Neural cell (in vitro differentiated cells): ENCODE measurements around the gene RFTN1. TPM values are rescaled to one million over a fixed set of nuclear protein-coding genes. Genes with fewer than 3 reads are reported as not detected.
A peak's percentile ranks its signal among the peaks of the same experiment; 100 is the strongest.

Experiments
- H2AFZ ChIP-seq: fragments of 200-600, 300-800 bp; sonication (generic), shearing (Covaris generic); 2 replicates; pipeline ENCODE4 v1.6.0; 2014; ENCODE audit warnings: low read depth, mild to moderate bottlenecking, antibody characterized with exemption, low read length, moderate library complexity
- H3F3A ChIP-seq: fragments of 200-600 bp; shearing (Covaris generic); 2 replicates; pipeline ENCODE4 v1.6.1; 2016; ENCODE audit warnings: mild to moderate bottlenecking, moderate library complexity, mixed read lengths, antibody characterized with exemption, low read length; ENCODE audit not compliant: insufficient read depth, poor library complexity, severe bottlenecking
- H3K27ac ChIP-seq: fragments of 200-600, 300-800 bp; sonication (generic), shearing (Covaris generic); 2 replicates; pipeline ENCODE4 v1.5.1; 2014; ENCODE audit warnings: mild to moderate bottlenecking, low read length, moderate library complexity
- H3K27me3 ChIP-seq: fragments of 300-800, 200-600 bp; sonication (generic), shearing (Covaris generic); 2 replicates; pipeline ENCODE4 v1.6.0; 2014; ENCODE audit warnings: mild to moderate bottlenecking, low read depth, low read length, moderate library complexity; ENCODE audit not compliant: insufficient read depth
- H3K36me3 ChIP-seq: fragments of 300-800, 200-600 bp; sonication (generic), shearing (Covaris generic); 2 replicates; pipeline ENCODE4 v1.5.1; 2014; ENCODE audit warnings: mild to moderate bottlenecking, antibody characterized with exemption, low read length, moderate library complexity; ENCODE audit not compliant: insufficient read depth
- H3K4me2 ChIP-seq: fragments of 300-800, 200-600 bp; sonication (generic), shearing (Covaris generic); 2 replicates; pipeline ENCODE4 v1.6.0; 2014; ENCODE audit warnings: mild to moderate bottlenecking, low read length
- H3K4me3 ChIP-seq: fragments of 300-800, 200-600 bp; sonication (generic), shearing (Covaris generic); 2 replicates; pipeline ENCODE4 v1.5.1; 2014; ENCODE audit warnings: mild to moderate bottlenecking, low read length, moderate library complexity
- H3K79me2 ChIP-seq: fragments of 200-600 bp; shearing (Covaris generic); replicated peaks from 2 replicates; pipeline ENCODE4 v1.6.0; 2014; ENCODE audit warnings: mild to moderate bottlenecking, low read length, moderate library complexity; ENCODE audit not compliant: insufficient read depth
- H3K9ac ChIP-seq: fragments of 300-800, 200-600 bp; sonication (generic), shearing (Covaris generic); 2 replicates; pipeline ENCODE4 v1.6.1; 2016; ENCODE audit warnings: mild to moderate bottlenecking, low read length, mixed read lengths
- H3K9me2 ChIP-seq: fragments of 200-600 bp; shearing (Covaris generic); 2 replicates; pipeline ENCODE4 v1.6.1; 2016; ENCODE audit warnings: mild to moderate bottlenecking, low read length, mixed read lengths; ENCODE audit not compliant: insufficient read depth
- H3K9me3 ChIP-seq: fragments of 200-600, 300-800 bp; sonication (generic), shearing (Covaris generic); 2 replicates; pipeline ENCODE4 v1.6.1; 2016; ENCODE audit warnings: mild to moderate bottlenecking, mixed run types, low read length, moderate library complexity, mixed read lengths
- H4K20me1 ChIP-seq: fragments of 200-600 bp; shearing (Covaris generic); 2 replicates; pipeline ENCODE4 v1.6.1; 2016; ENCODE audit warnings: mild to moderate bottlenecking, mixed run types; ENCODE audit not compliant: insufficient read depth
- CTCF ChIP-seq: fragments of 450-650 bp; IDR thresholded peaks from 2 replicates; pipeline ENCODE4 v1.5.1; 2014; ENCODE audit warnings: antibody characterized with exemption, mild to moderate bottlenecking, moderate library complexity; ENCODE audit not compliant: poor library complexity, severe bottlenecking
- EP300 ChIP-seq: fragments of 450-650 bp; conservative IDR thresholded peaks from 2 replicates; pipeline ENCODE4 v1.6.1; 2014; ENCODE audit warnings: antibody characterized with exemption, mild to moderate bottlenecking, moderate library complexity; ENCODE audit not compliant: poor library complexity, severe bottlenecking
- EZH2 ChIP-seq: fragments of 200-600, 300-800 bp; shearing (Covaris generic), sonication (generic); IDR thresholded peaks from 2 replicates; pipeline ENCODE4 v1.6.1; 2014; ENCODE audit warnings: antibody characterized with exemption, low read length, borderline replicate concordance, mild to moderate bottlenecking; ENCODE audit not compliant: insufficient read depth, poor library complexity, severe bottlenecking
- MXI1 ChIP-seq: fragments of 450-650 bp; conservative IDR thresholded peaks from 2 replicates; pipeline ENCODE4 v1.6.1; 2014; ENCODE audit warnings: antibody characterized with exemption, mild to moderate bottlenecking; ENCODE audit not compliant: poor library complexity, severe bottlenecking
- POLR2AphosphoS5 ChIP-seq: IDR thresholded peaks from 2 replicates; pipeline ENCODE4 v1.6.1; 2012
- RAD21 ChIP-seq: fragments of 450-650 bp; conservative IDR thresholded peaks from 2 replicates; pipeline ENCODE4 v1.6.1; 2014; ENCODE audit warnings: antibody characterized with exemption, mild to moderate bottlenecking, moderate library complexity
- SMC3 ChIP-seq: fragments of 450-650 bp; conservative IDR thresholded peaks from 2 replicates; pipeline ENCODE4 v1.6.1; 2014; ENCODE audit warnings: antibody characterized with exemption, mild to moderate bottlenecking, moderate library complexity; ENCODE audit not compliant: poor library complexity
- TAF1 ChIP-seq: IDR thresholded peaks from 2 replicates; pipeline ENCODE4 v1.6.1; 2012; ENCODE audit warnings: low read depth
- polyA plus RNA-seq: library from polyadenylated mRNA; depleted of rRNA; stranded (reverse); fragments of >200 nt; gene quantifications from 2 replicates; pipeline ENCODE4 v1.2.3, GENCODE V29; 2014
- TF ChIP-seq, protein P1 (sequence below): IDR thresholded peaks from 2 replicates; pipeline ENCODE4 v1.6.1; 2012; ENCODE audit warnings: borderline replicate concordance

The RFTN1 gene
- polyA plus RNA-seq, 1 donor from 2014 or later = 36.8 TPM

- H3K27ac ChIP-seq = no peak overlapping the region
- H3K79me2 ChIP-seq = no peaks in the 10 kb centered on the region
- no peaks in the 10 kb centered on the region for H4K20me1 ChIP-seq
These were observed 61.2 kb downstream of the RFTN1 start for GRCh38 chr3:16452261-16452660.

GRCh38 chr3:16449369-16449768, 64.1 kb downstream of the RFTN1 start:
- TF ChIP-seq POLR2AphosphoS5 (no peak), EP300 (peak; percentile 41), RAD21 (no peak), CTCF (no peak), TAF1 (no peak), SMC3 (no peak), MXI1 (no peak)
- Histone ChIP-seq H3K36me3 (no peaks in the 10 kb centered on the region), H4K20me1 (no peaks in the 10 kb centered on the region), H3K27ac (peak overlapping the region; percentile 34), H3K4me3 (no peak overlapping the region), H3K27me3 (no peaks in the 10 kb centered on the region), H3K9me2 (no peaks in the 10 kb centered on the region), H3K79me2 (no peaks in the 10 kb centered on the region), H3K9me3 (no peaks in the 10 kb centered on the region), H2AFZ (no peak overlapping the region), H3K4me2 (no peak overlapping the region), H3K9ac (no peak overlapping the region), H3F3A (no peaks in the 10 kb centered on the region)

More at GRCh38 chr3:16452261-16452660, 61.2 kb downstream of the RFTN1 start:
- no peaks in the 10 kb centered on the region for H3K9me3 ChIP-seq
- H3K4me2 ChIP-seq = no peak overlapping the region
- no peak overlapping the region for H2AFZ ChIP-seq
- no peaks in the 10 kb centered on the region for H3K9me2 ChIP-seq
- no peaks in the 10 kb centered on the region for H3F3A ChIP-seq
- TF ChIP-seq CTCF = no peak
- no peak for TF ChIP-seq EZH2
- TF ChIP-seq SMC3 = no peak
- TF ChIP-seq MXI1 = no peak
- TF ChIP-seq, protein P1, sequence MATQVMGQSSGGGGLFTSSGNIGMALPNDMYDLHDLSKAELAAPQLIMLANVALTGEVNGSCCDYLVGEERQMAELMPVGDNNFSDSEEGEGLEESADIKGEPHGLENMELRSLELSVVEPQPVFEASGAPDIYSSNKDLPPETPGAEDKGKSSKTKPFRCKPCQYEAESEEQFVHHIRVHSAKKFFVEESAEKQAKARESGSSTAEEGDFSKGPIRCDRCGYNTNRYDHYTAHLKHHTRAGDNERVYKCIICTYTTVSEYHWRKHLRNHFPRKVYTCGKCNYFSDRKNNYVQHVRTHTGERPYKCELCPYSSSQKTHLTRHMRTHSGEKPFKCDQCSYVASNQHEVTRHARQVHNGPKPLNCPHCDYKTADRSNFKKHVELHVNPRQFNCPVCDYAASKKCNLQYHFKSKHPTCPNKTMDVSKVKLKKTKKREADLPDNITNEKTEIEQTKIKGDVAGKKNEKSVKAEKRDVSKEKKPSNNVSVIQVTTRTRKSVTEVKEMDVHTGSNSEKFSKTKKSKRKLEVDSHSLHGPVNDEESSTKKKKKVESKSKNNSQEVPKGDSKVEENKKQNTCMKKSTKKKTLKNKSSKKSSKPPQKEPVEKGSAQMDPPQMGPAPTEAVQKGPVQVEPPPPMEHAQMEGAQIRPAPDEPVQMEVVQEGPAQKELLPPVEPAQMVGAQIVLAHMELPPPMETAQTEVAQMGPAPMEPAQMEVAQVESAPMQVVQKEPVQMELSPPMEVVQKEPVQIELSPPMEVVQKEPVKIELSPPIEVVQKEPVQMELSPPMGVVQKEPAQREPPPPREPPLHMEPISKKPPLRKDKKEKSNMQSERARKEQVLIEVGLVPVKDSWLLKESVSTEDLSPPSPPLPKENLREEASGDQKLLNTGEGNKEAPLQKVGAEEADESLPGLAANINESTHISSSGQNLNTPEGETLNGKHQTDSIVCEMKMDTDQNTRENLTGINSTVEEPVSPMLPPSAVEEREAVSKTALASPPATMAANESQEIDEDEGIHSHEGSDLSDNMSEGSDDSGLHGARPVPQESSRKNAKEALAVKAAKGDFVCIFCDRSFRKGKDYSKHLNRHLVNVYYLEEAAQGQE = no peak
- no peak for TF ChIP-seq TAF1
- no peak for TF ChIP-seq RAD21
- no peak for TF ChIP-seq EP300
- TF ChIP-seq POLR2AphosphoS5 = no peak
- H3K36me3 ChIP-seq = no peaks in the 10 kb centered on the region
- H3K9ac ChIP-seq = no peak overlapping the region
- H3K4me3 ChIP-seq = no peak overlapping the region
- H3K27me3 ChIP-seq = no peaks in the 10 kb centered on the region
